ENCODE results near the gene ATXN2. TPM values are rescaled to one million over a fixed set of nuclear protein-coding genes. Genes with fewer than 3 reads are reported as not detected.
"Not testable (repeated sequence)": the region's sequence is repeated elsewhere in the genome, so short reads cannot be mapped to it uniquely, and the experiment has no call there.

The ATXN2 gene
- total RNA-seq, 8 experiments from 2014 or later, result 21.3 to 103 (median 36.7) TPM

DNA sequence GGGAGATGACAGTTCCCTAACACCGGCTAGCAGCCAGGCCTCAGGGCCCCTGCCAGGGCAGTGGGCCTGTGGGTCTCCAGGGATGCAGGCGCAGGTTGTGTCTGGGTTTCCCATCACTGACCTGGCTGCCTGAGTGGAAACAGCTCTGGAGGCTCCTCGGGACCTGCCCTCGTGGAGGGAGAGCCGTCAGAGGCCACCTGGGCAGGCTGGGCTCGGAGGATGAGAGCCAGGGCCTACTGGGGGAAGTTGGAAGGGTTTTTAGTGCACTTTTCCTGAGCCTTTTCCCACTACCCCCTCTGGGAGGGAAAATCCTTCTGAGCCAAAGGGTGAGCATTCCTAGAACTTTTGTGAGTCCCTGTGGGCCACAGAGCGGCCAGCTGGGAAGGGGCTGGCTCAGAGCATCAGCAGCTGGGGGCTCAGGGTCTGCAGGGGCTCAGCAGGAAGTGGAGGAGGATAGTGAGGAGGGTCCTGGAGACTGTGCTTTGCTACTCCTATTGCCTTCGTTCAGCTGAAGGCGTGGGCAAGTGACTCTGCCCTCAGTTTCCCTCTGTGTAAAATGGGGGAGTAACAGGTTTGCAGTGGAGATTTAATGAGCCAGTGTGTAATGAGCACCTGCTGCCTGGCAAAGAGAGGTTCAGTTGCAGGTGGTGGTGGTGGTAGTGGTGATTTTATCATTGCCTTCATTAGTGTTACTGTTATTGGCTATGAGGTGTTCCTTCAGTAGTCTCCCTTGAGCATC, 191.6 kb downstream of the ATXN2 start:
- H3K4me1 ChIP-seq (replicated peaks in 1 of 2), result peaks cover 36 to 41% of the 10 kb centered on the region in 2 donors
- in situ Hi-C loops (cut with MboI; ENCODE audit: low pct_unique_long_range_greater_than_20kb in 2 of 9, low sequenced_read_pairs in 9 of 9, unreplicated experiment in 9 of 9), result no loop called here
- H3K27ac ChIP-seq, result peak overlapping the region in 1 of 2 donors; percentile 18
- peak overlapping the region; percentile 66 to 93 (median 71) for H3K4me3 ChIP-seq
- WGBS, 10 experiments, result 28 to 100% (median 68%) methylated on average over 1 to 2 of the region's 9 CpGs; no CpG with 5 or more reads in 6 of the 10 experiments
- no peak for ATAC-seq (replicated peaks in 6 of 8)

DNA sequence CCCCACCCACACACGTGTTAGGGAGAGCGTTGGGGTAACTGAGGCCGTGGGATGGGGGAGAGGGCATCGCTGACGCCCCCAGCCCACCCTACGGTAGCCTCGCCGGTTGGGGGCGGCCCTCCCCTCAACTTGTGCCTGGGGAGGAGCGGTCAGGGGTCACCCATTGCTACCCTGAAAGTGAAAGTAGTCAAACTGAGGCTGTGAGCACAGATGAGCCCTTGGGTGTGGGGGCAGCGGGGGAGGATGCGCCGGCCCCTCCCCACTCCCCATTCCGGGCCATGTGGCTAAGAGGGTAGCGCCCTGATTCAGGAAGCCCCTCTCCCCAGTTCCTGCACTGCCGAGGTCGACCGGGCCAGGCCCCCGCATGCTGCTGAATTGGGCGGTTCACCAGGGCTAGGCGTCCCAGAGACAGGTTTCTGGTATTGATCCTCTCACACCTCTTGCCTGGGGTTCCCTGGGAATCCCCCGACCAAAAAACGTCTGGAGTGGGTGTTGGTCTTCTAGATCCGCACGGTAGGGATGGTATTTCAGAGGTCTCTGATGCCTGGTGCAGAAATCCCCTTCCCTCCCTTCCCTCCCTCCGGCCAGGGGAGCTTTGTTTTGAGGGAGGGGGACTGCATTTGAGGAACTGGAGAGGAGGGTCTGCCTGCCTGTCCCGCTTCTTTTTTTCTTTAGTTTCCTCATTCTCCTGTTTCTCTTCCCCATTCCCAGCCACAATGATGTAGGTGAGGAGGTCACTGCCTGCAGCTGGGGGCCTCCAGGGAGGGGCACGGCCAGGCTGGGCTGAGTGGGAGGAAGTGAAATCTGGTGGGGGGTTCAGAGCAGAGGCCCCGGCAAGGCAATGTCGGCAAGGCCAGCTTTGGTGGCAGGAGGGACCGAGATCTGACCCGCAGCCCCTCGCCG, 192.4 kb downstream of the ATXN2 start:
- H3K4me1 ChIP-seq (replicated peaks in 1 of 2), result peaks cover 30 to 37% of the 10 kb centered on the region in 2 donors
- H3K27ac ChIP-seq, result peak overlapping the region in 1 of 2 donors; percentile 18
- WGBS, 10 experiments, result 0 to 14% (median 6%) methylated on average over 1 to 7 of the region's 34 CpGs; no CpG with 5 or more reads in 1 of the 10 experiments
- in situ Hi-C loops (cut with MboI; ENCODE audit: low pct_unique_long_range_greater_than_20kb in 2 of 9, low sequenced_read_pairs in 9 of 9, unreplicated experiment in 9 of 9), result no loop called here
- ATAC-seq (replicated peaks in 6 of 8), result no peak
- peak overlapping the region; percentile 66 to 93 (median 71) for H3K4me3 ChIP-seq

GRCh38 chr12:111405859-111406473, 193.1 kb downstream of the ATXN2 start, which contains the start of gene SH2B3:
Gene SH2B3 (plus strand): TSS chr12:111405923. CDS start chr12:111418146, 12,223 bp downstream.
- in situ Hi-C loops (cut with MboI; ENCODE audit: low pct_unique_long_range_greater_than_20kb in 2 of 9, low sequenced_read_pairs in 9 of 9, unreplicated experiment in 9 of 9), result no loop called here
- no CpG with 5 or more reads among the region's 80 CpGs for WGBS, 10 experiments
- peak within 1 kb of the TSS in 1 of 2 donors; percentile 67 for H3K27ac ChIP-seq
- H3K4me1 ChIP-seq (replicated peaks in 1 of 2), result peaks cover 26 to 30% of the 10 kb centered on the region in 2 donors
- peak in 4 of 8 experiments; percentile 1 to 46 (median 38) for ATAC-seq (replicated peaks in 6 of 8)
- H3K4me3 ChIP-seq, result peak within 1 kb of the TSS; percentile 66 to 93 (median 71)

- peak overlapping the region in 1 of 2 donors; percentile 67 for H3K27ac ChIP-seq
- H3K4me3 ChIP-seq, result peak overlapping the region; percentile 66 to 93 (median 71)
- peaks cover 20 to 23% of the 10 kb centered on the region in 2 donors for H3K4me1 ChIP-seq (replicated peaks in 1 of 2)
- in situ Hi-C loops (cut with MboI; ENCODE audit: low pct_unique_long_range_greater_than_20kb in 2 of 9, low sequenced_read_pairs in 9 of 9, unreplicated experiment in 9 of 9), result no loop called here
- WGBS, 10 experiments, result no CpG with 5 or more reads among the region's 59 CpGs
- ATAC-seq (replicated peaks in 6 of 8), result peak; percentile 70 to 84 (median 74)
Measured at GRCh38 chr12:111405149-111405858, 193.8 kb downstream of the ATXN2 start.

- peak overlapping the region in 1 of 2 donors; percentile 67 for H3K27ac ChIP-seq
Measured at GRCh38 chr12:111404362-111405148, 194.6 kb downstream of the ATXN2 start.

DNA sequence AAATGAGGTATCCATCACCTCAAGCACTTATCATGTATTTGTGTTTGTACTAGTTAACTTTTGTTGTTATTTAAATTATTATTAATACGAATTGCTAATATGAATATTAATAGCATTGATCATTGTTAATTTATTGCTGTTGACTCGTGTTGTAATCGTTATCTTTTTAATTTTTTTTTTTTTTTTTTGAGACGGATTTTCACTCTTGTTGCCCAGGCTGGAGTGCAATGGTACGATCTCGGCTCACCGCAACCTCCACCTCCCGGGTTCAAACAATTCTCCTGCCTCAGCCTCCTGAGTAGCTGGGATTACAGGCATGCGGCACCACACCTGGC, 196.7 kb downstream of the ATXN2 start:
- H3K4me1 ChIP-seq (replicated peaks in 1 of 2); H3K27ac ChIP-seq; ATAC-seq (replicated peaks in 6 of 8); H3K4me3 ChIP-seq; in situ Hi-C loops (cut with MboI; ENCODE audit: low pct_unique_long_range_greater_than_20kb in 2 of 9, low sequenced_read_pairs in 9 of 9, unreplicated experiment in 9 of 9): not testable (repeated sequence)
- WGBS, 10 experiments, result 61 to 93% (median 80%) methylated on average over 1 to 8 of the region's 9 CpGs

More at GRCh38 chr12:111404362-111405148, 194.6 kb downstream of the ATXN2 start:
- in situ Hi-C loops (cut with MboI; ENCODE audit: low pct_unique_long_range_greater_than_20kb in 2 of 9, low sequenced_read_pairs in 9 of 9, unreplicated experiment in 9 of 9), result no loop called here
- no peak for ATAC-seq (replicated peaks in 6 of 8)
- 29 to 100% (median 76%) methylated on average over 1 to 9 of the region's 21 CpGs for WGBS, 10 experiments
- Histone ChIP-seq H3K4me3 (peak overlapping the region; percentile 66 to 93 (median 71)), H3K4me1 (replicated peaks in 1 of 2) (peaks cover 12 to 16% of the 10 kb centered on the region in 2 donors)

Other genes starting within 250 kb of the ATXN2 start
- gene PHETA1, start 230.2 kb downstream of the ATXN2 start, total RNA-seq, result 10 to 100 TPM in 1 of 8 experiments, 1 to 10 TPM in 7; 4.2 to 14.4 (median 6.4) TPM
- gene SH2B3, start 193.4 kb downstream of the ATXN2 start, total RNA-seq, result 1 to 10 TPM; 2.5 to 9.5 (median 6.4) TPM
- 10 to 100 TPM; 14.3 to 23.4 (median 18.9) TPM for gene BRAP, start 86.6 kb upstream of the ATXN2 start, total RNA-seq
- gene ACAD10, start 86.7 kb upstream of the ATXN2 start, total RNA-seq, result 10 to 100 TPM; 12.9 to 66.9 (median 17.6) TPM
- gene ALDH2, start 167.6 kb upstream of the ATXN2 start, total RNA-seq, result 10 to 100 TPM; 13.2 to 45.3 (median 27.0) TPM
- gene MAPKAPK5, start 242.9 kb upstream of the ATXN2 start, total RNA-seq, result 10 to 100 TPM; 32.0 to 55.9 (median 41.1) TPM

All from motor neuron (in vitro differentiated cells).